HCT116 (cell line): Measurements from ENCODE around the gene DMD. TPM values are rescaled to one million over a fixed set of nuclear protein-coding genes. Genes with fewer than 3 reads are reported as not detected.

Experiments used
- ATAC-seq: fragments of 200-7000 bp; cut with Tn5 transposase; 2 replicates; pipeline ENCODE4 v1.9.1; 2020; ENCODE audit warnings: mild to moderate bottlenecking, moderate library complexity
- BruUV-seq: library from RNA; stranded (reverse); fragments of 400-500 nt; replicated peaks from 2 replicates; lab custom pipeline; 2021; lab: Mats Ljungman, UMichigan
- CTCF ChIA-PET: fragments of 300-600 bp; sonication (Branson Sonifier 250); formaldehyde crosslinking; loops from one replicate; lab custom pipeline; 2021; ENCODE audit warnings: antibody characterized with exemption; lab: Charles Lee
- POLR2A ChIA-PET: fragments of 300-600, 350-600 bp; sonication (Branson Sonifier 250); formaldehyde crosslinking; loops from one replicate; lab custom pipeline; 2021; ENCODE audit warnings: antibody characterized with exemption; lab: Charles Lee
- RAD21 ChIA-PET, 2 experiments: fragments of 300-600 bp; sonication (Branson Sonifier 250); formaldehyde crosslinking; loops; one replicate each; lab custom pipeline; 2023; ENCODE audit warnings: low total read pairs in 2 of 2; ENCODE audit not compliant: uncharacterized antibody in 2 of 2, unreplicated experiment in 2 of 2, low non-redundant PET in 1 of 2; lab: Charles Lee
- DNase-seq: peaks from one replicate; pipeline ENCODE4 v3.0.0-alpha.2; 2010; ENCODE audit warnings: low read depth, low spot score
- H2AFZ ChIP-seq: fragments of 200-600 bp; shearing (Covaris generic), sonication (generic); 2 replicates; pipeline ENCODE4 v1.6.1; 2017; ENCODE audit warnings: low read depth, mixed run types, mixed read lengths, antibody characterized with exemption, low read length; ENCODE audit not compliant: poor library complexity, severe bottlenecking
- H3K27ac ChIP-seq: 2 replicates; pipeline ENCODE4 v1.5.1; 2012; ENCODE audit warnings: low read depth, low read length
- H3K27me3 ChIP-seq: fragments of 200-600 bp; sonication (generic); 2 replicates; pipeline ENCODE4 v1.6.1; 2016; ENCODE audit warnings: mixed run types, low read length, mixed read lengths; ENCODE audit not compliant: insufficient read depth
- H3K36me3 ChIP-seq, 2 experiments: fragments of 200-500 bp in 1 of 2; fragments of 200-600 bp in 1 of 2; sonication (Bioruptor generic) in 1 of 2; sonication (generic) in 1 of 2; 2 replicates each; pipeline versions ENCODE4 v1.5.1 to v1.6.1; 2014 to 2016; ENCODE audit warnings: low read length in 2 of 2, inconsistent platforms in 1 of 2, mixed read lengths in 1 of 2, mixed run types in 1 of 2; ENCODE audit not compliant: insufficient read depth in 2 of 2, control insufficient read depth in 1 of 2
- H3K4me1 ChIP-seq, 2 experiments: fragments of 200-600 bp in 1 of 2; sonication (generic) in 1 of 2; 2 replicates each; pipeline versions ENCODE4 v1.5.1 to v1.6.1; 2012 to 2017; ENCODE audit warnings: low read length in 2 of 2, inconsistent platforms in 1 of 2, mild to moderate bottlenecking in 1 of 2, mixed read lengths in 1 of 2, mixed run types in 1 of 2, moderate library complexity in 1 of 2; ENCODE audit not compliant: insufficient read depth in 2 of 2, control insufficient read depth in 1 of 2
- H3K4me2 ChIP-seq: fragments of 200-600 bp; sonication (generic); 2 replicates; pipeline ENCODE4 v1.6.1; 2017; ENCODE audit warnings: mixed run types, low read length, mixed read lengths
- H3K4me3 ChIP-seq, 2 experiments: fragments of 200-600 bp in 1 of 2; sonication (generic) in 1 of 2; replicated peaks in 1 of 2; 2 replicates each; pipeline ENCODE4 v1.5.1; 2011 to 2016; ENCODE audit warnings: low read length in 2 of 2, control low read depth in 1 of 2, low read depth in 1 of 2, mild to moderate bottlenecking in 1 of 2, mixed read lengths in 1 of 2, mixed run types in 1 of 2
- H3K79me2 ChIP-seq: fragments of 200-600 bp; sonication (generic); 2 replicates; pipeline ENCODE4 v1.6.1; 2017; ENCODE audit warnings: mild to moderate bottlenecking, mixed run types, low read length, moderate library complexity, mixed read lengths; ENCODE audit not compliant: insufficient read depth
- H3K9ac ChIP-seq: fragments of 200-600 bp; sonication (generic); 2 replicates; pipeline ENCODE4 v1.6.1; 2016; ENCODE audit warnings: low read length, mixed read lengths
- H3K9me2 ChIP-seq: fragments of 200-600 bp; sonication (generic), shearing (Covaris generic); 2 replicates; pipeline ENCODE4 v1.6.1; 2017; ENCODE audit warnings: mixed run types, mild to moderate bottlenecking, moderate library complexity; ENCODE audit not compliant: insufficient read depth
- H3K9me3 ChIP-seq, 2 experiments: fragments of 200-500 bp in 1 of 2; fragments of 200-600 bp in 1 of 2; sonication (Bioruptor generic) in 1 of 2; sonication (generic) in 1 of 2; 2 replicates each; pipeline ENCODE4 v1.6.1; 2014 to 2017; ENCODE audit warnings: low read length in 2 of 2, mixed read lengths in 2 of 2, inconsistent platforms in 1 of 2, low read depth in 1 of 2, mild to moderate bottlenecking in 1 of 2, mixed run types in 1 of 2, moderate library complexity in 1 of 2; ENCODE audit not compliant: control insufficient read depth in 1 of 2, insufficient read depth in 1 of 2
- H4K20me1 ChIP-seq: fragments of 200-600 bp; sonication (generic), shearing (Covaris generic); 2 replicates; pipeline ENCODE4 v1.6.1; 2017; ENCODE audit warnings: mixed run types, mild to moderate bottlenecking, moderate library complexity; ENCODE audit not compliant: insufficient read depth
- CBX3 ChIP-seq: IDR thresholded peaks from 2 replicates; pipeline ENCODE4 v1.6.1; 2012; ENCODE audit warnings: low read depth
- CTCF ChIP-seq, 3 experiments: fragments of 200-600 bp in 1 of 3; sonication (generic) in 1 of 3; IDR thresholded peaks in 2 of 3; conservative IDR thresholded peaks in 1 of 3; 2 replicates each; pipeline ENCODE4 v1.5.1; 2012 to 2017; ENCODE audit warnings: low read depth in 2 of 3, low read length in 2 of 3, antibody characterized with exemption in 1 of 3, borderline replicate concordance in 1 of 3, control low read depth in 1 of 3, mild to moderate bottlenecking in 1 of 3, mixed read lengths in 1 of 3, mixed run types in 1 of 3, moderate library complexity in 1 of 3; ENCODE audit not compliant: insufficient read depth in 1 of 3
- EGR1 ChIP-seq: IDR thresholded peaks from 2 replicates; pipeline ENCODE4 v1.6.1; 2012; ENCODE audit warnings: low read depth
- EZH2 ChIP-seq: fragments of 200-600 bp; sonication (generic); IDR thresholded peaks from 2 replicates; pipeline ENCODE4 v1.6.1; 2017; ENCODE audit warnings: antibody characterized with exemption, mixed run types
- EZH2phosphoT487 ChIP-seq: fragments of 200-600 bp; IDR thresholded peaks from 2 replicates; pipeline ENCODE4 v1.6.1; 2018; ENCODE audit warnings: antibody characterized with exemption, borderline replicate concordance
- JUND ChIP-seq: IDR thresholded peaks from 2 replicates; pipeline ENCODE4 v1.6.1; 2012
- MAX ChIP-seq: IDR thresholded peaks from 2 replicates; pipeline ENCODE4 v1.6.1; 2012
- POLR2AphosphoS5 ChIP-seq: IDR thresholded peaks from 2 replicates; pipeline ENCODE4 v1.6.1; 2011; ENCODE audit warnings: mild to moderate bottlenecking, low read depth, low read length, moderate library complexity
- SIN3A ChIP-seq: IDR thresholded peaks from 2 replicates; pipeline ENCODE4 v1.6.1; 2012; ENCODE audit warnings: low read depth
- TCF7L2 ChIP-seq: IDR thresholded peaks from 2 replicates; pipeline ENCODE4 v1.7.0; 2011; ENCODE audit warnings: borderline replicate concordance, inconsistent platforms; ENCODE audit not compliant: insufficient read depth, insufficient read length; ENCODE audit errors: extremely low read depth
- YY1 ChIP-seq: IDR thresholded peaks from 2 replicates; pipeline ENCODE4 v1.6.1; 2011; ENCODE audit warnings: low read length, low read depth, moderate library complexity, mild to moderate bottlenecking; ENCODE audit not compliant: insufficient replicate concordance; ENCODE audit errors: extremely low read depth
- intact Hi-C: fragments of 100-400 bp; cut with micrococcal nuclease; formaldehyde crosslinking; loops from 2 replicates; pipeline ENCODE4 v1.10.0; 2022
- total RNA-seq: library from RNA; stranded (reverse); gene quantifications from one replicate; pipeline ENCODE4 v1.2.1, GENCODE V29; 2021; ENCODE audit not compliant: unreplicated experiment

DMD gene
- total RNA-seq, 1 experiment from 2014 or later, result 0.05 TPM

- no TSS peak for BruUV-seq
- no peak overlapping the region for H3K27ac ChIP-seq
- no peak overlapping the region for H3K4me2 ChIP-seq
- no peaks in the 10 kb centered on the region for H4K20me1 ChIP-seq
- no peak overlapping the region for H2AFZ ChIP-seq
- ATAC-seq, result no peak
- intact Hi-C loops, result no loop called here
- no peak for TF ChIP-seq SIN3A
- TF ChIP-seq EZH2phosphoT487, result no peak
- TF ChIP-seq TCF7L2, result no peak
- TF ChIP-seq CBX3, result no peak
- TF ChIP-seq CTCF (IDR thresholded peaks at IDR 0.05 in 2 of 3, conservative IDR thresholded peaks at IDR 0.05 in 1 of 3; ENCODE audit: borderline replicate concordance in 1 of 3, insufficient read depth in 1 of 3, low read depth in 2 of 3, low read length in 2 of 3), result no peak
- TF ChIP-seq JUND, result no peak
- no peak for TF ChIP-seq EGR1
- TF ChIP-seq YY1, result no peak
- TF ChIP-seq MAX, result no peak
- no peak for TF ChIP-seq POLR2AphosphoS5
- TF ChIP-seq EZH2, result no peak
- TF ChIP-seq, all 23 proteins: peak for 0
- ChIA-PET POLR2A (no interaction called here), CTCF (no interaction called here), RAD21 (no interaction called here)
- no peaks in the 10 kb centered on the region for H3K4me1 ChIP-seq
- no peak overlapping the region for H3K4me3 ChIP-seq
- no peaks in the 10 kb centered on the region for H3K9me3 ChIP-seq
- H3K9ac ChIP-seq, result no peak overlapping the region
- no peaks in the 10 kb centered on the region for H3K36me3 ChIP-seq
- no peaks in the 10 kb centered on the region for H3K27me3 ChIP-seq
- H3K9me2 ChIP-seq, result no peaks in the 10 kb centered on the region
- DNase-seq, result no peak
- H3K79me2 ChIP-seq, result no peaks in the 10 kb centered on the region
Measured at GRCh38 chrX:31981546-31982062, 1229.7 kb downstream of the DMD start.
